COR-L47 (cell line): Measurements from ENCODE around the gene CBLIF.
"Not testable (repeated sequence)": the region's sequence is repeated elsewhere in the genome, so short reads cannot be mapped to it uniquely, and the experiment has no call there.

ENCODE experiments used
- DNase-seq: peaks from one replicate; lab custom pipeline; 2025; lab: John Stamatoyannopoulos, UW

The CBLIF gene

DNA sequence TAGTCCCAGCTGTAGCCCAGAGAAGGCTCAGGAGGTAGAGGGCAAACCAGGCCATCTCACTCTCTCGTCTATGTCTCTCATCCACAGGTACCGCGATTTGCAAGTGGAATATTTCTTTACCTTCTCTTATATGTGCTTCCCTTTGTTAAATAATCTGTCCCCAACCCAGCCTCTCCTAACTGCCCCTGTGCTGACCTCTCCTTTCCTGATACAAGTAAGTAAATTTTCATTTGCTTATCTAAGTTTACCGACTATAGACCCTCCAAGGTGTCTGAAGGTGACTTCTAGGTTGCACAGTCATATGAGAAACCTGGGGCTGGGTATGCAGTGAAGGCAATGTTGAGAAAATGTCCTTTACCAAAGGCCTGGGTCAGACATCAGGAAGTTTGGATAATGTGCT lies at the start of gene CBLIF:
Gene CBLIF, minus strand, starts transcription at position 101 of the 400 bp plus-strand sequence. Its CDS starts 46 bp downstream, at position 55.
- no peak for DNase-seq

DNA sequence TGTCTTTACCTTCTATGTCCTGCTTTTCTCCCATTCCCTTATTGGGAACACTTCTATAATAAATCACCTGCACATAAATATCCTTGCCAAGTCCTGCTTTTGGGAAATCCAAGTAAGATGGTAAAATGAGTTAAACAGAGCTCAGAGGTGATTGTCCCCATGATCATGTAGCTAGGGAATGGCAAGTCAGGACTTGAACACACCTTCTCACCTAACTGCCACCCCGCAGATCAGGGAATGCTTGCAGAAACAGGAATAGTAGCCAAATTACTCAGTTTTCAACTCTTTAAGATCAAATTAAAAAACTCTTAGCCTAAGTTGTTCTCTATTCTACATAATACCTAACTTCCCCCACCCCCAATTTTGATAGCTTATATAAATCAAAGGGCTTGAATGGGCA lies 49.3 kb upstream of the CBLIF start:
- DNase-seq = no peak

DNA sequence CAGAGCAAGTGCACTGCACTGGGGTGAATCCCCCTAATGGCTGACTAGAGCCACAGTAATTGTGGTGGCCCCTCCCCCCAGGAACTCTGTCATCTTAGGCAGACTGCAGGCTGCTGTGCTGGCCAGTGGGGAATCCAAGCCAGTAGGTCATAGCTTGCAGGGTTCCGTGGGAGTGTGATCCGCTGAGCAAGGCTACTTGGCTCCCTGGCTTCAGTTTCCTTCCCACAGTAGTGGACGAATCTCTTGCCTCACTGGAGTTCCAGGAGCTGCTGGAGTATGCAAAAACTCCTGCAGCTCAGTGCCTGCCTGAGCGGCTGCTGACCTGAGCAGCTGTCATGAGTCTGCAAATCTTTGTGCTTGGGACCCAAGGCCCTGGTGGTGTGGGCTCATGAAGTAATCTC lies 46.5 kb upstream of the CBLIF start:
- no peak for DNase-seq

DNA sequence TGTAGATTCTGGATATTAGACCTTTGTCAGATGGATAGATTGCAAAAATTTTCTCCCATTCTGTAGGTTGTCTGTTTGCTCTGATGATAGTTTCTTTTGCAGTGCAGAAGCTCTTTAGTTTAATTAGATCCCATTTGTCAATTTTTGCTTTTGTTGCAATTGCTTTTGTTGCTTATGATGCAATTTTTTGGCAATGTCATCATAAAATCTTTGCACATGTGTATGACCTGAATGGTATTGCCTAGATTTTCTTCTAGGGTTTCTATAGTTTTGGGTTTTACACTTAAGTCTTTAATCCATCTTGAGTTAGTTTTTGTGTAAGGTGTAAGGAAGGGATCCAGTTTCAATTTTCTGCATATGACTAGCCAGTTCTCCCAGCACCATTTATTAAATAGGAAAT lies 41.9 kb upstream of the CBLIF start:
- not testable (repeated sequence) for DNase-seq

DNA sequence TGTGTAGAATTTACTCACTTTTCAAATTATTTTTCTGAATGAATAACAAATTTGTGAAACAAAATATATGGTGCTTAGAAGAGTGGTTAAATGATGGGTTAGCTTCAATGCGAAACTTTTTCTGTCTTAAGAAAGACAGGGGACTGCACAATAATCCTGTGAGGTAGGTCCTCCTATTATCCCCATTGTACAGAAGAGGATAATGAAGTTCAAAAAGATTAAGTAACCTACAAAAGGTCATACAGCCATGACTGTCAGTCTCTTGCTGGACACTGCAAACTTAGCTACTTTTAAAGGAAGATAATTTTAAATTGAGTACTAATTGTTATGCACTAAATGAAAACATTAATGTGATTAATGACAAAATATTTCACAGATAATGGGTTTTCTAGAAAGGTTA lies 38.3 kb upstream of the CBLIF start:
- no peak for DNase-seq

DNA sequence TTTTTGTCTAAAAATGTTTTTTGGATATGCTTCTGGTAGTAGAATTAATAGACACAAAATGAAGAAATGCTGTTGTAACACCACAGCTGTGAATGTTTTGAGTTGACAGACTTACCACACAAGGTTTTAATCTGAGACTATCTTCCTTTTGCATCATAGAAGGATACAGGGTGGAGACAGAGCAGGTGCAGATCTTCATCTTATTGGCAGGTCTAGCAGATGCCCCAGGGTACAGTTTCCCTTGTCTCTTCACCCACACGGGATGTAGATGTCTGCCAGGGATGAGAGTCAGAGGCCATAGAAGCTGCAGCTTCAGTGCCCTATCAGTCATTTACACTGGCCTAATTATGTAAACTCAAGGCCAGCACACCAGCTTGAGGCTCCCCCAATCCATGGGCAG lies 34.3 kb upstream of the CBLIF start:
- no peak for DNase-seq

DNA sequence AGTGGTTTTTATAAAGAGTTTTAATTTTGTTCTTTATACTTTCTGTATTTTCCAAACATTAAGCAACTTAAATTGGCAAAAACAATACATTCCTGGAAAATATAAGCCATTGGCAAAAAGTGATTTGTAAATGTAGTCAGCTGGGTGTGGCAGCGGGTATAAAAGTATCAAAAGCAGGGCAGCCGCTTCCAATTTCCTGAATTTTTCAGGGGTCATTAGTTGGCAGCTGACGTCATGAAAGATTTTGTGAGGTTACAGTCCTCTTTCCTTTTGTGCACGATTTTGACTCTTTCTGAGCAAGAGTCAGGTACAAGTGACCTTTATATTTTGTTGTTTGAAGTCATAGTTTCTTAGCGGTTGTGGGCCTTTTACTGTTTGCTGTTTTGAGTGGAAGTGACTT lies 33.3 kb upstream of the CBLIF start, which contains the start of gene OOSP3:
Gene OOSP3, plus strand, starts transcription at position 208 of the 400 bp plus-strand sequence. Its CDS starts 27 bp downstream, at position 235.
- DNase-seq = no peak

DNA sequence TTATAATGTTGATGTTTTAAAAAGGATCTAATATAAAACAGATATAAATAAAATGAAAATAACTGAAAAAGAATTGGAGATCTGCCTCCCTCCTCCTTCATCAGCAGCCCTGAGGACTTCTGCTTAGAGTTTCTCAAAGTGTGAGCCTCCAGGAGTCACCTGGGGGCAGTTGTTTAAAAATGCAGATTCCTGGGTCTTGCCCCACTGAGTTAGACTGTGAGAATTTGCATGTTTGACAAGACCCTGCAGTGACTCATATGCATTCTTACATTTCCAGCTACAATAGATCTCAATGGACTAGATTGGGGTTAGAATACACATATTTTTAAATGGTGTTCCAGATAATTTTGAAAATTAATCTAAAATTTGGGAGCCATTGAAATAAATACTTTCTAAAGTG lies 32.5 kb upstream of the CBLIF start:
- DNase-seq = no peak

DNA sequence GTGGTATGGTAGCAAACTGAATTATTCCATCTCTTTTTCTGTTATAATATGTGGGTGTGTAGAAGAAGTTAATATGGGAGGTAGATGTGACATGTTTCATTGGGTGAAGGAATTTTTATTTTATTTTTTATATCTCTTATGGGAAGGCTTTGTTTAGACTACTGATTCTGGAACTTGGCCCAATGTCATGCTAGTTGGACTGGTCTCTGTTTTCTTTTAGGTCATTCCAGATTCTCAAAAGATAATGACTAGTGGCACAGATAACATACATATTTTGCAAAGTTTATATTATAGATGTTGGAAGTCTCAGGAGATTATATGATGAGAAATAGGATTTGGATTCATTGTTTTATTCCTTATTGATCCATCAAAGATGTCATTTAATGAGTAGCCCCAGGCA lies 32.0 kb upstream of the CBLIF start:
- no peak for DNase-seq

DNA sequence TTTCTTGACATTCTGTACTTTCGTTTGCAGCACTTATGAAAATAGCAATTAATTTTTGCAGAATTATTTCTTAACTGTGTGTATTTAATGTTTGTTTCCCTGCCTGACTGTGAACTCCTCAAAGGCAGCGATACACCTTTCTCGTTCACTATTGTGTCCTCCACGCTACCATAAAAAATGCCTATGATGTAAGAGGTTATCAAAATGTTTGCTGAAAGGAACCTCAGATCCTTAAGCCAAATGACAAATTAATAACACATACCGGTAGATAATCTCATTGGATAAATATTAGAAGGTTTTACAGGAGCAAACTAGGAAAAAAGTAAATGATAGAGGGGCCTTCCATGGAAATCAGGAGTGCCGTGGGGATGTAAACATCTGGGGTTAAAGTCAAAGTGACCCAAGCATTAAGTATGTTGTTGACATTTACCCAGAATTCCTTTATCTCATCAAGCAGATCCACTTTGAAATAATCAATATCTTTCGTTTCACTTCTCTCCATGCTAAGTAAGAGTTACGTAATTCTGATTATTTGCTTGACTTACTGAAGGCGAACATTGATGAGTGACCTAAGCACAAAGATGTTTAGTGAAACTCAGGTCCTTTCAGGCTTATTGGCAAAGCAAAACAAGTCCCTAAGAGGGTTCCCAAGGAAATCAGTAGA lies 30.7 kb upstream of the CBLIF start:
- DNase-seq = no peak

DNA sequence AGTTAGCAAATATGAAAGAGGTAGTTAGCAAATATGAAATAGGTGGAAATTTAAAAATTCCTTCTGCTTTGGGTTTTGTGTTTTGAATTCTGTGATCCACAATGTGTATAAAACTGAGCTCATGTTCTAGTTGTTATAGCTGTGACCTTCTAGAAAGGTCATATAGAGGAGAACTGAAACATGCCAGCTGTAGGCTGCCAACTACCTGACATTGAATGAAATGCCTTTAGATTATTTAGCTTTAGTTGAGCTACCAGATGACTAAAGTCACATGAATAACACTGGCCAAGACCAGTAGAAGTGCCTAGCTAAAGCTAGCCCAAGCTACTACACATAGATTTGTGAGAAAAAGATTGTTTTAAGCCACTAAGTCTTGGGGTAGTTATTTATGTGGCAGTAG lies 26.8 kb upstream of the CBLIF start:
- DNase-seq = no peak

DNA sequence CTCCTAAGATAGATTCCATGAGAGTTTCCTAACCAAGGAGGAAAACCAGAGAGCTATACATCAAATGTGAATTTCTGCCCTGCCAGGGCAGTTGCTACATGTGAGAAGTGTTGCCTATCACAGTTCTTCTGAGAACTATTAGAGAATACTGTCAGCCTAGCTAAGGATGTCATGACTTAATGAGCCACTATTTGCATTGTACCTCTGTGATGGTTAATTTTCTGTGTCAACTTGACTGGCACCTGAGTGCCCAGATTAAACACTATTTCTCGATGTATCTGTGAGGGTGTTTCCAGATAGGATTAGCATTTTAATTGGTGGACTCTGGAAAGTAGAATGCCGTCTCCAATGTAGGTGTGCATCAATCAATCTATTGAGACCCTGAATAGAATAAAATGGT lies 22.6 kb upstream of the CBLIF start:
- DNase-seq = no peak

DNA sequence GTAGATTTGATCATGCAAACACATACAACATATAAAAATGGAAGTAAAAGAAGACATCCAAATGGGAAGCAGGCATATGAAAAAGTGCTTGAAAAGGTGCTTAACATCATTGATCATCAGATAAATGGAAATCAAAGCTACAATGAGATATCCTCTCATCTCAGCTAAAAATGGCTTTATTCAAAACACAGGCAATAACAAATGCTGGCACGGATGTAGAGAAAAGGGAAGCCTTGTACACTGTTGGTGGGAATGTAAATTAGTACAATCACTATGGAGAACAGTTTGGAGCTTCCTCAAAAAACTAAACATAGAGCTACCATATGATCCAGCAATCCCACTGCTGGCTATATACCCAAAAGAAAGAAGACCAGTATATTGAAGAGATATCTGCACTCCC lies 21.5 kb upstream of the CBLIF start:
- DNase-seq = no peak

DNA sequence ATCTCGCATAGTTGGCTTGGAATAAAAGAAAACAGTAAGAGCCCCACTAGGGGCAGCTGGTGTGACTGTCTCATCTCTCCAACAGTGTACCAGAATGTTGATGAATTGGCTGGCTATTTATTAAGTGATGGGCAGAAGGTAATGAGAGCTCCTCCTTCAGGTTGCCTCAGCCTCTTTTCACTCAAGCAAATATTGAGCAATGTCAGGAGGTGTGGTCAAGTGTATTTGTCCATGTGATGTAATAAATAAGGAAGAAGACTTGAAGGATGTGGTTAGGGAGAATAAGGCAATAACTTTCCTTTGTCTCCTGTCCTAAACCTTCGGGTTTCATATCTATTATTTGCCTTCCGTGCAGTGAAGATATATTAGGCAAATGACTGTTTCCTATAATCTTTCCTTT lies 21.1 kb upstream of the CBLIF start, which contains the start of gene TCN1:
Gene TCN1, minus strand, starts transcription at position 91 of the 400 bp plus-strand sequence. Its CDS starts 17 bp downstream, at position 74.
- DNase-seq = no peak

DNA sequence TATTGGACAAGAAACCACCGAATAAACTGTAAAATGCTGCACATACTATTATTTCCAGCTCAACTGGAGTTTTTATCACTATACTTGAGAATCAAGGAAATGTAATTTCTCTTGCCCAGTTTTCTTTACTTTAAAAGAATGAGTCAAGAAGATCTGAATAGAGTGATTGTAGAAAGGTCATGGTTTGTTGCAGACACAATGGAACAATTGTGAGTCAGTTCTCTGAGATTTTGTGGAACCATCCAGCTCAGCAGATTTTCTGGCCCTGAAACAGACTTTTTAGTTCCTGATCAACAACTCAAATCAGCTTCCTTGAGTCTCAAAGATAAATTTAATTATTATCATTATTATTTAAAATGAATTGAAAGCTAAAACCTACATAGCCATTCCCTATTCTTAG lies 19.7 kb upstream of the CBLIF start:
- DNase-seq = no peak

DNA sequence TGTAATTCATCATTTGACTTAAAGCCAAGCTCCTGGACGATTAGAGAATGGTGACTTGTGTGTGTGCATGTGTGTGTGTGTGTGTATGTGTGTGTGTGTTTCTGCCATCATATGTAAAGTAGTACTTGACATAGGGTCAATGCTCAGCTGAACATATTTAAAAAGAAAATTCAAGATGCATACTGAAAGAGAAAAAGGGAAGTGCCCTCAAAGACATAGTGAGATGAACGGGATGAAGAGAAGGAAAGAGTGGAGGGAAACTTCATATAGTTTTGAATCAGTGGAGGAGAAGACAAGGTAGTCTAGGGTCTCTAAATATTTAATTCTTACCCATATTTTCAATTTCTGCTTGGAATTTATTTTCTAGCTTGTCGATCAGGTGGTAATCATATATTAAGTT lies 17.0 kb upstream of the CBLIF start:
- no peak for DNase-seq

DNA sequence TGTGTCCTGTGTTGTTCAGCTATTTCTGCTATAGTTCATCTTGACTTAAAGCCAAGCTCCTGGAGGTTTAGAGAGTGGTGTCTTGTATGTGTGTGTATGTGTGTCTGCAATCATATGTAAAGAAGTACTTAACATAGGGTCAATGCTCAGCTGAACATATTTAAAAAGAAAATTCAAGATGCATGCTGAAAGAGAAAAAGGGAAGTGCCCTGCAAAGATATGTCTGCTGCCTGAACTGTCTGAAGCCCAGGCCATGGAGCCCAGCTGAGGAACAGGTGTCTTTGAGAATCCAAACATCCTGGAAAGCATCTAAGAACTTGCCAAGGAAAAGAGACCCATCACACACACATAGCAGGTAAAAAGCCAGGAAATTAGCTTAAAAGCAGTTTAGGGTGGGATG lies 14.4 kb upstream of the CBLIF start:
- no peak for DNase-seq

DNA sequence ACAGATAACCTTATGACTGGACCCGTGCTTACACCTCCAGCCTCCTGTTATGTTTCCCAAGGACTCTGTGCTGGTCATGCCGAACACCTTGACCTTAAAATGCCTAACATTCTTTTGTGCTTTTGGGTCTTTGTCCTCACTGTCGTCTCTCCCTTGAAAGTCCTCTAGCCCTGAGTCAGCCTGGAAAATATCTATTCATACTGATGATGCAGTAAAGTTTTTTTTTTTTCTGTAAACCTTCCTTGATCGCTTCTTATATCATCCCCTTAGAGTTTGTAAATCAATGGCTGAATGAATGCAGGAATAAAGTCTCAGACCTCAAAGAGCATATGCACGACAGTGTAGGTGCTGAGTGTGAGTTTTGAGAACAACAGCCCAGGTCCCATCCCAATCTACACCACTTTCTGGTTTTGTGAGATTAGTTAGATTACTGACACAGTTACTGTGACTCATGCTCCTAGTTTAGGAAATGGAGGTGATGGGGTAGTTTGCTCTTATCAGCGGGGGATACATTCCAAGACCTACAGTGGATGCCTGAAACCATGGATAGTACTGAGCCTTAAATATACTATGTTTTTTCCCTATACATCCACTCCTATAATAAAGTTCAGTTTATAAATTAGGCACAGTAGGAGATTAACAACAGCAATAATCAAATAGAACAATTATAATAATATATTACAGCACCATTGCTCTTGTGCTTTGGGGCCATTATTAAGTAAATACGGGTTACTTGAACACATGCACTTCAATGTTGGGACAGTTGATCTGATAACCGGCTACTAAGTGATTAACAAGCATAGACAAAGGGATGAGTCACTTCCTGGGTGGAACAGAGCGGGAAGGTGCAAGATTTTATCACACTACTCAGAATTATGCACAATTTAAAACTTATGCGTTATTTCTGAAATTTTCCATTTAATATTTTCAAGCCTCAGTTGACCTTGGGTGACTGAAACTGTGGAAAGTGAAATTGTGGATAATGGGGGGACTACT lies 12.4 kb upstream of the CBLIF start:
- no peak for DNase-seq

DNA sequence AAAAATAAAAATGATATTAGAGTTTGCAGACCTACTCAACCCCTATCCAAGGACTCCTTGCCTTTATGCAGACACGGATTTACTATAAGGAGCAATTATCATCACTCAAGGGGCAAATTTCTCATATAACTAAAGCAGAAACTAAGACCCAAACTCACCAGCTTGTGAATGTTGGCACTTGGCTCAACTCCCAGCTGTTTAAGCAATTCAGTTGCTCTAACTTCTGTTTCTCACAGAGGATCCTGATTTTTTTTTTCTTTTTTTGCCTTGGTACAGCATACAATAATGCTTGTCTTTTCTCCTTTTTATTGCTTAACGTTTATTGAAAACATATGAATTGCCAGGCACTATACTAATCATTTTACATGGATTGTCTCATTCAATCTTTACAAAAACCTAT lies 9.6 kb upstream of the CBLIF start:
- no peak for DNase-seq

DNA sequence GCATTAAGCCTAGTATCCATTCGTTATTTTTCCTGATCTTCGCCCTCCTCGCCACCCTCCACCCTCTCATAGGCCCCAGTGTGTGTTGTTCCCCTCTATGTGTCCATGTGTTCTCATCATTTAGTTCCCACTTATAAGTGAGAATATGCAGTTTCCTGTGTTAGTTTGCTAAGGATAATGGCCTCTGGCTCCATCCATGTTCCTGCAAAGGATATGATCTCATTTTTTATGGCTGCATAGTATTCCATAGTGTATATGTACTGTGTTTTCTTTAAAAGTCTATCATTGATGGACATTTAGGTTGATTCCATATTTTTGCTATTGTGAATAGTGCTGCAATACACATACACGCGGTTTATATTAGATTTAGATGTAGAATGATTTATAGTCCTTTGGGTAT lies 6.1 kb upstream of the CBLIF start:
- DNase-seq = not testable (repeated sequence)

DNA sequence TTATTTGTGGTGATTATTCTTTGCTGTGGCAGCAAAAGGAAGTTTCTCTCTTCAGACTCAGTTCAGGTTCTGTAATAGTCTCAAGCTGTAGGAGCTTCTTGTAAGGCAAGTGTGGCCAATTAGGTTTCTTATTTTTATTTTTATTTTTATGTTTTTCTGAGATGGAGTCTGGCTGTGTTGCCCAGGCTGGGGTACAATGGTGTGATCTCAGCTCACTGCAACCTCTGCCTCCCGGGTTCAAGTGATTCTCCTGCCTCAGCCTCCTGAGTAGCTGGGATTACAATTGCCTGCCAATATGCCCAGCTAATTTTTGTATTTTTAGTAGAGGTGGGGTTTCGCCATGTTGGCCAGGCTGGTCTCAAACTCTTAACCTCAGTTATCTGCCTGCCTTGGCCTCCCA lies 4.3 kb upstream of the CBLIF start:
- not testable (repeated sequence) for DNase-seq

DNA sequence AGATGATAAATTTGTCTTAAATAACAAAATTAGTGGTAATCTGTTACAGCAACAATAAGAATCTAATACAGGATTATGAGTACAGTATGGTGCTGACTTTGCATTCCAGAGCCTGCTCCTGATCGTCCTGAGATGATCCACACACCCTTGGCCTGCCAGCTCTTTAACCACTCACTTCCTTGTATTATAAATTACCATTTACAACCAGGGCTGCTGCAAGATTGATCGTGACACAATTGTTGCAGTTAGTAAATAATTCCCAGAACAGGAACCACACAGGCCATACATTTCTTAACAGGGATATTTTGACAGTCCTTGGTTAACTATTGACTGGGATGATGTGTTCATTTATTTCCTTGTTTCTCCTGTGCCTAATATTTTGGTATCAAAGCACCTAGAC lies 3.8 kb upstream of the CBLIF start:
- no peak for DNase-seq

DNA sequence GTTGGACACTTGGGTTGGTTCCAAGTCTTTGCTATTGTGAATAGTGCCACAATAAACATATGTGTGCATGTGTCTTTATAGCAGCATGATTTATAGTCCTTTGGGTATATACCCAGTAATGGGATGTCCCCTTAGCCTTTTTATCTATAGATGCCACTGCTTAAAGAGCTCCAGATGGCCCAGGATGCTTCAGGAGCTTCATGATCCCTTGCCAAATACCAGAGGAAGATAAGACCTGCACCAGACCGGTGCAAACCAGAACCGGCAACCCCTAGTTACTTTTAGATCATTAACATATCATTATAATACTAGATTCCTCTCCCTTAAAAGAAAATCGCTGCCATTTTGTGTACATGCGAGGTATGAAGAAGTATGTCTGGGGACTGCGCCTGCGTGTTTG lies 3.1 kb upstream of the CBLIF start:
- DNase-seq = not testable (repeated sequence)
